ENCODE measurements around the gene NDUFB10. TPM values are rescaled to one million over a fixed set of nuclear protein-coding genes. Genes with fewer than 3 reads are reported as not detected.
A peak's percentile ranks its signal among the peaks of the same experiment; 100 is the strongest.

NDUFB10 gene
- total RNA-seq, 4 donors from 2014 or later = 157 to 196 (median 174) TPM

DNA sequence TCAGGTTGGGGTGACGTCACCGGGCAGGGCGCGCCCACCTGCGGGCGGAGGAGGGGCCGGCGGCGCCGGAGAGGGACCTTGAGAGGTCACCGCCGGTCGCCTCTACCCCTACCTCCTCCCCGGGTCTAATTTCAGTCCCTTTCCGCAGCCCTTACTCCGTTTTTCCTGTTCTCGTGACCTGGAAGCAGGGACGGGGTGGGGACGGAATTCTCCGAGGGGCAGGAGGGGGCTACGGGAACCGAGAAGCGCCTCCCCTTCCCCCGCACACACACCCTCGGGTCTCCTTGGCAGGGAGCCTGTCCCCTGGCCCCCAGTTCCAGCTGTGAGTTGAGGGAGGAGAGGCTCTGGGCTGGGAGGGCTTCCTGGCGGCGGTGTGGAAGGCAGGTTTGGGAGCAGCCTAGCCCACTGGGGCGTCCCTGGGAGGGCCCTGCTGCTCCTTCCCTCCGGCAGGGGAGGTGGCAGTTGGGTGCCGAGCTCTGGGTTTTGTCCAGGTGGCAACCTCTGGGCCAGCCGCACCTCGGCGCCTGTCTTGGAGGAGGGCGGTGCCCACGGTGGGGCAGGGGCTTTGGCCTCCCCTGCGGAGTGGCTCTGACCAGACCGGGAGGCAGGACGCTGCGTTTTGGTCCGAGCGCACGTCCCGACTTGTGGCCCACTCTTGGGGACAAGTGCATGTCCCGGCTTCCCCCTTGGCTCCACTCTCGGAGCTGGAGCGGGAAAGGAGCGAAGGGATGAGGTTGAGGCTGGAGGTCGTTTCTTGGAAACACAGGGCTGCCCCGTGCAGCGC lies 31.2 kb downstream of the NDUFB10 start:
- WGBS = 1% methylated on average over 18 of the region's 50 CpGs
- Histone ChIP-seq H3K36me3 (peaks cover 11% of the 10 kb centered on the region), H3K27me3 (peaks cover 28% of the 10 kb centered on the region), H3K9me3 (no peaks in the 10 kb centered on the region), H3K27ac (no peak overlapping the region), H3K4me3 (peak overlapping the region; percentile 49), H3K4me1 (peaks cover 41% of the 10 kb centered on the region)
- TF ChIP-seq, protein P1, sequence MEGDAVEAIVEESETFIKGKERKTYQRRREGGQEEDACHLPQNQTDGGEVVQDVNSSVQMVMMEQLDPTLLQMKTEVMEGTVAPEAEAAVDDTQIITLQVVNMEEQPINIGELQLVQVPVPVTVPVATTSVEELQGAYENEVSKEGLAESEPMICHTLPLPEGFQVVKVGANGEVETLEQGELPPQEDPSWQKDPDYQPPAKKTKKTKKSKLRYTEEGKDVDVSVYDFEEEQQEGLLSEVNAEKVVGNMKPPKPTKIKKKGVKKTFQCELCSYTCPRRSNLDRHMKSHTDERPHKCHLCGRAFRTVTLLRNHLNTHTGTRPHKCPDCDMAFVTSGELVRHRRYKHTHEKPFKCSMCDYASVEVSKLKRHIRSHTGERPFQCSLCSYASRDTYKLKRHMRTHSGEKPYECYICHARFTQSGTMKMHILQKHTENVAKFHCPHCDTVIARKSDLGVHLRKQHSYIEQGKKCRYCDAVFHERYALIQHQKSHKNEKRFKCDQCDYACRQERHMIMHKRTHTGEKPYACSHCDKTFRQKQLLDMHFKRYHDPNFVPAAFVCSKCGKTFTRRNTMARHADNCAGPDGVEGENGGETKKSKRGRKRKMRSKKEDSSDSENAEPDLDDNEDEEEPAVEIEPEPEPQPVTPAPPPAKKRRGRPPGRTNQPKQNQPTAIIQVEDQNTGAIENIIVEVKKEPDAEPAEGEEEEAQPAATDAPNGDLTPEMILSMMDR (IDR thresholded peaks at IDR 0.05) = no peak
- no peak for DNase-seq (ENCODE audit: low spot score in 2 of 2)

DNA sequence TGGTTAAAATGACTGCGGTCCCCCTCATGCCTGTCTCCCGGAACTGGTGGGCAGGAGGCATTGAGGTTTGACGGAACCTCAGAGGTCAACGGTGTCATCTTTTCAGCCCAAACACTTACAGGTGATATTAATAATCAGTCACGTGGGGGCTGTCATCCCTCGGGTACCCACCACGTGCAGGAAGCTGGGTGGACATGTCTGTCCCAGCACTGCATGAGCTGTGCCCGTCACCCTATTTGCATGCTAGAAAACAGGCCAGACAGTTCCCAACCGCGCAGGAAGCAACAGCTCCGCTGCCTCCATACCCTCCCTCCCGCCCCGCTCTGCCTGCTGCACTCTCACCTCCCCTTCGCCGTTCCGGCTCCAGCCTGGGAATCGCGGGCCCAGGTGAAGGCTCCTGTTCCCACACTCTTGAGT lies 31.8 kb downstream of the NDUFB10 start:
- WGBS = 5% methylated on average over 13 of the region's 18 CpGs
- Histone ChIP-seq H3K27ac (no peak overlapping the region), H3K4me1 (peaks cover 36% of the 10 kb centered on the region), H3K9me3 (no peaks in the 10 kb centered on the region), H3K4me3 (peak overlapping the region; percentile 49), H3K36me3 (peaks cover 5% of the 10 kb centered on the region), H3K27me3 (peaks cover 28% of the 10 kb centered on the region)
- DNase-seq (ENCODE audit: low spot score in 2 of 2) = no peak
- TF ChIP-seq EP300 (IDR thresholded peaks at IDR 0.05) = no peak
- no peak for TF ChIP-seq POLR2AphosphoS5 (IDR thresholded peaks at IDR 0.05)
- TF ChIP-seq, protein P1 (IDR thresholded peaks at IDR 0.05) = no peak

DNA sequence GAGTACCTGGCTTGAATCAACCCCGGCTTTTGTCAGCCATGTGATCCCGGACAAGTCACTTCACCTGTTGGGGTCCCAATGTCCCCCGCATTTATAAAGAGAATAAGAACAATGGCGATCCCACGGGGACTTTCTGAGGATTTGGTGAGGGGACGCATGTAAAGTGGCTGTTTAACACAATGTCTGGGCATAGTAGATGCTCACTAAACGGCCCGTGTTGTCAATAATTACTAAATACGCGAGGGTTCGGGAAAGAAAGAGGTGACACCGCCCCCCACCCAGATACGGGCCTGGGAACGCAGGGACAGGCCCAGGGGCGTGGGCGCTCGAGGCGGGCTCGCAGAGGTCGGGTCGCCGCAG lies 32.2 kb downstream of the NDUFB10 start:
- peaks cover 28% of the 10 kb centered on the region for H3K27me3 ChIP-seq
- peaks cover 1% of the 10 kb centered on the region for H3K36me3 ChIP-seq
- no peak for DNase-seq (ENCODE audit: low spot score in 2 of 2)
- peak overlapping the region; percentile 49 for H3K4me3 ChIP-seq
- peaks cover 36% of the 10 kb centered on the region for H3K4me1 ChIP-seq
- H3K27ac ChIP-seq = peak overlapping the region; percentile 35
- H3K9me3 ChIP-seq = no peaks in the 10 kb centered on the region
- TF ChIP-seq POLR2AphosphoS5 (IDR thresholded peaks at IDR 0.05) (no peak), POLR2A (IDR thresholded peaks at IDR 0.05) (no peak), EP300 (IDR thresholded peaks at IDR 0.05) (no peak)
- TF ChIP-seq, protein P1 (IDR thresholded peaks at IDR 0.05) = no peak
- WGBS = 13% methylated on average over 11 of the region's 22 CpGs

DNA sequence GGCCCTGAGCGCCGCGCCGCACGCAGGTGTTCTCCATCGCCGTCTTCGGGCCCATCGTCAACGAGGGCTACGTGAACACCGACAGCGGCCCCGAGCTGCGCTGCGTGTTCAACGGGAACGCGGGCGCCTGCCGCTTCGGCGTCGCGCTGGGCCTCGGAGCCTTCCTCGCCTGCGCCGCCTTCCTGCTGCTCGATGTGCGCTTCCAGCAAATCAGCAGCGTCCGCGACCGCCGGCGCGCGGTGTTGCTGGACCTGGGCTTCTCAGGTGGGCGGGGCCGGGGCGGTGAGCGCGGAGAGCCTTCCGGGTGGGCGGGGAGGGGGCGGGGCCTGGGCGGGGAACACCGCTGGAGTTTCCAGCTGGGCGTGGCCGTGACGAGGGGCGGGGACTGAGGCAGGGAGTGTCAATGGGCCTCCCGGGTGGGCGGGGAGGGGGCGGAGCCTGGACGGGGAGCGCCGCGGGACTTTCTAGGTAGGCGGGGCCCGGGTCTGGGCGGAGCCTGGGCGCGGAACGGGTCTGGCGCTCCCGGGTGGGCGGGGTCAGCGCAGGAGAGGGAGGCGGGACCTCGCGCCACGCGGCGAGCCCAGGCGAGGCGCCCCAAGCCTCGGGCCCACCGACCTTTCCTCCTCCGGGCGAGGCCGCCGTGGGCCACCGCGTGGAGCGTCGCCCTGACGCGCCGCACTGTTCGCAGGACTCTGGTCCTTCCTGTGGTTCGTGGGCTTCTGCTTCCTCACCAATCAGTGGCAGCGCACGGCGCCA lies 32.8 kb downstream of the NDUFB10 start:
- TF ChIP-seq EP300 (IDR thresholded peaks at IDR 0.05) (no peak), POLR2AphosphoS5 (IDR thresholded peaks at IDR 0.05) (peak in 1 of 3 donors; percentile 39), POLR2A (IDR thresholded peaks at IDR 0.05) (no peak)
- WGBS = 8% methylated on average over 9 of the region's 96 CpGs
- Histone ChIP-seq H3K36me3 (peaks cover 3% of the 10 kb centered on the region), H3K9me3 (no peaks in the 10 kb centered on the region), H3K4me3 (peak overlapping the region; percentile 49), H3K27me3 (peaks cover 28% of the 10 kb centered on the region), H3K4me1 (peaks cover 40% of the 10 kb centered on the region), H3K27ac (peak overlapping the region; percentile 35)
- peak; percentile 97 for DNase-seq (ENCODE audit: low spot score in 2 of 2)

DNA sequence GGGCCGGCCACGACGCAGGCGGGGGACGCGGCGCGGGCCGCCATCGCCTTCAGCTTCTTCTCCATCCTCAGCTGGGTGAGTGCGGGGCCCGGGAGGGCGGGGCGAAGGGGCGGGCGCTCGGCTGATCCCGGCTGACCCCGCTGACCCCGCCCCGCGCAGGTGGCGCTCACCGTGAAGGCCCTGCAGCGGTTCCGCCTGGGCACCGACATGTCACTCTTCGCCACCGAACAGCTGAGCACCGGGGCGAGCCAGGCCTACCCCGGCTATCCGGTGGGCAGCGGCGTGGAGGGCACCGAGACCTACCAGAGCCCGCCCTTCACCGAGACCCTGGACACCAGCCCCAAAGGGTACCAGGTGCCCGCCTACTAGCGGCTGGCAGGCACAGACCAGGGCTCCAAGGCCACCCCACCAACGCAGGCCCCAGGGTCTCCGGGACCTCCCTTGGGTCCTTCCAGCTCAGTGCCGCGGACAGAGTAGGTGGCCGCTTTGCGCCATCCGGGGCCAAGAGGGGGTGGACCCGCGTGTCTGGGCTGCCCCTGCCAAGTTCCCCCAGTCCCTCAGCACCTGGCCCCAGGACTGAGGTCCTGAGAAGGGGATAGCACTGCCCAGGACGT lies 33.5 kb downstream of the NDUFB10 start:
- peaks cover 28% of the 10 kb centered on the region for H3K27me3 ChIP-seq
- 40% methylated on average over 6 of the region's 50 CpGs for WGBS
- peaks cover 43% of the 10 kb centered on the region for H3K4me1 ChIP-seq
- no peak overlapping the region for H3K4me3 ChIP-seq
- no peak for TF ChIP-seq POLR2A (IDR thresholded peaks at IDR 0.05)
- TF ChIP-seq POLR2AphosphoS5 (IDR thresholded peaks at IDR 0.05) = no peak
- no peak for TF ChIP-seq EP300 (IDR thresholded peaks at IDR 0.05)
- TF ChIP-seq, protein P1 (IDR thresholded peaks at IDR 0.05) = no peak
- peaks cover 9% of the 10 kb centered on the region for H3K36me3 ChIP-seq
- DNase-seq (ENCODE audit: low spot score in 2 of 2) = no peak
- H3K27ac ChIP-seq = no peak overlapping the region
- no peaks in the 10 kb centered on the region for H3K9me3 ChIP-seq
